Measurements from ENCODE around the gene HID1.
"Not testable (repeated sequence)": the region's sequence is repeated elsewhere in the genome, so short reads cannot be mapped to it uniquely, and the experiment has no call there.

Gene HID1

DNA sequence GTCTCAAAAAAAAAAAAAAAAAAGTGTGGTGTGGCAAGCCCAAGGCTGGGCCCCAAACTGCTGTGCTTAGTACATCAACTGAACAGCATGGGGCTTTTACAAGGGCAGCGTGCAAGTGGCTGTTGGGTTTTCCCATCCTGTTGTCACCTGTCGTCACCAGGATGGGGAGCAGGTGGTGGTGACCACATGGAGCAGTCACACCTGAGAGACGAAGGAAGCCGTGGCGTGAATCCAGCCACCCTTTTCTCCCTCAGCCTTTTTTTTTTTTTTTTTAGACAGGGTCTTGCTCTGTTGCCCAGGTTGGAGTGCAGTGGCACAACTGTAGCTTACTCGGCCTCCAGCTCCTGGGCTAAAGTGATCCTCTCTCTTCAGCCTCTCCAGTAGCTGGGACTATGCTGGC, 35.8 kb upstream of the HID1 start:
- H3K4me1 ChIP-seq (ENCODE audit: control insufficient read depth, insufficient read depth, low read length) = peaks cover 13% of the 10 kb centered on the region
- peaks cover 3% of the 10 kb centered on the region for H3K36me3 ChIP-seq (ENCODE audit: control insufficient read depth, insufficient read depth, low read length, severe bottlenecking)
- no peaks in the 10 kb centered on the region for H3K9me3 ChIP-seq (ENCODE audit: control insufficient read depth, low read length)
- no peak overlapping the region for H3K4me3 ChIP-seq (ENCODE audit: low read length)
- H3K9ac ChIP-seq (ENCODE audit: low read length) = no peak overlapping the region
- DNase-seq (ENCODE audit: low read depth) = no peak
- H3K27me3 ChIP-seq (replicated peaks; ENCODE audit: control insufficient read depth, insufficient read depth, low read length) = no peaks in the 10 kb centered on the region

GRCh38 chr17:75006653-75007052, 34.1 kb upstream of the HID1 start:
- H3K9me3 ChIP-seq (ENCODE audit: control insufficient read depth, low read length) = no peaks in the 10 kb centered on the region
- no peak for DNase-seq (ENCODE audit: low read depth)
- H3K4me1 ChIP-seq (ENCODE audit: control insufficient read depth, insufficient read depth, low read length) = peaks cover 4% of the 10 kb centered on the region
- H3K36me3 ChIP-seq (ENCODE audit: control insufficient read depth, insufficient read depth, low read length, severe bottlenecking) = peaks cover 20% of the 10 kb centered on the region
- no peak overlapping the region for H3K9ac ChIP-seq (ENCODE audit: low read length)
- H3K4me3 ChIP-seq (ENCODE audit: low read length) = no peak overlapping the region
- no peaks in the 10 kb centered on the region for H3K27me3 ChIP-seq (replicated peaks; ENCODE audit: control insufficient read depth, insufficient read depth, low read length)

GRCh38 chr17:75006084-75006483, 33.5 kb upstream of the HID1 start:
- not testable (repeated sequence) for H3K9me3 ChIP-seq (ENCODE audit: control insufficient read depth, low read length); H3K9ac ChIP-seq (ENCODE audit: low read length); DNase-seq (ENCODE audit: low read depth); H3K4me3 ChIP-seq (ENCODE audit: low read length); H3K27me3 ChIP-seq (replicated peaks; ENCODE audit: control insufficient read depth, insufficient read depth, low read length); H3K4me1 ChIP-seq (ENCODE audit: control insufficient read depth, insufficient read depth, low read length)
- H3K36me3 ChIP-seq (ENCODE audit: control insufficient read depth, insufficient read depth, low read length, severe bottlenecking) = peaks cover 26% of the 10 kb centered on the region

GRCh38 chr17:75005291-75005690, 32.7 kb upstream of the HID1 start:
- Histone ChIP-seq H3K4me3 (ENCODE audit: low read length) (no peak overlapping the region), H3K36me3 (ENCODE audit: control insufficient read depth, insufficient read depth, low read length, severe bottlenecking) (peaks cover 30% of the 10 kb centered on the region), H3K9me3 (ENCODE audit: control insufficient read depth, low read length) (no peaks in the 10 kb centered on the region), H3K27me3 (replicated peaks; ENCODE audit: control insufficient read depth, insufficient read depth, low read length) (no peaks in the 10 kb centered on the region), H3K9ac (ENCODE audit: low read length) (no peak overlapping the region), H3K4me1 (ENCODE audit: control insufficient read depth, insufficient read depth, low read length) (no peaks in the 10 kb centered on the region)
- DNase-seq (ENCODE audit: low read depth) = no peak

- Histone ChIP-seq H3K9ac (ENCODE audit: low read length) (no peak overlapping the region), H3K27me3 (replicated peaks; ENCODE audit: control insufficient read depth, insufficient read depth, low read length) (no peaks in the 10 kb centered on the region), H3K4me1 (ENCODE audit: control insufficient read depth, insufficient read depth, low read length) (no peaks in the 10 kb centered on the region), H3K9me3 (ENCODE audit: control insufficient read depth, low read length) (no peaks in the 10 kb centered on the region), H3K4me3 (ENCODE audit: low read length) (no peak overlapping the region), H3K36me3 (ENCODE audit: control insufficient read depth, insufficient read depth, low read length, severe bottlenecking) (peaks cover 35% of the 10 kb centered on the region)
- no peak for DNase-seq (ENCODE audit: low read depth)
Observed at GRCh38 chr17:75004371-75004770, 31.8 kb upstream of the HID1 start.

- H3K9me3 ChIP-seq (ENCODE audit: control insufficient read depth, low read length) = no peaks in the 10 kb centered on the region
- no peak overlapping the region for H3K4me3 ChIP-seq (ENCODE audit: low read length)
- H3K36me3 ChIP-seq (ENCODE audit: control insufficient read depth, insufficient read depth, low read length, severe bottlenecking) = peaks cover 35% of the 10 kb centered on the region
- H3K27me3 ChIP-seq (replicated peaks; ENCODE audit: control insufficient read depth, insufficient read depth, low read length) = no peaks in the 10 kb centered on the region
- no peak for DNase-seq (ENCODE audit: low read depth)
- no peaks in the 10 kb centered on the region for H3K4me1 ChIP-seq (ENCODE audit: control insufficient read depth, insufficient read depth, low read length)
- no peak overlapping the region for H3K9ac ChIP-seq (ENCODE audit: low read length)
Observed at GRCh38 chr17:75003957-75004355, 31.4 kb upstream of the HID1 start.

GRCh38 chr17:75003070-75003956, 30.8 kb upstream of the HID1 start:
- no peaks in the 10 kb centered on the region for H3K9me3 ChIP-seq (ENCODE audit: control insufficient read depth, low read length)
- no peak for DNase-seq (ENCODE audit: low read depth)
- H3K4me1 ChIP-seq (ENCODE audit: control insufficient read depth, insufficient read depth, low read length) = no peaks in the 10 kb centered on the region
- H3K27me3 ChIP-seq (replicated peaks; ENCODE audit: control insufficient read depth, insufficient read depth, low read length) = no peaks in the 10 kb centered on the region
- no peak overlapping the region for H3K4me3 ChIP-seq (ENCODE audit: low read length)
- H3K9ac ChIP-seq (ENCODE audit: low read length) = no peak overlapping the region
- H3K36me3 ChIP-seq (ENCODE audit: control insufficient read depth, insufficient read depth, low read length, severe bottlenecking) = peaks cover 35% of the 10 kb centered on the region

DNA sequence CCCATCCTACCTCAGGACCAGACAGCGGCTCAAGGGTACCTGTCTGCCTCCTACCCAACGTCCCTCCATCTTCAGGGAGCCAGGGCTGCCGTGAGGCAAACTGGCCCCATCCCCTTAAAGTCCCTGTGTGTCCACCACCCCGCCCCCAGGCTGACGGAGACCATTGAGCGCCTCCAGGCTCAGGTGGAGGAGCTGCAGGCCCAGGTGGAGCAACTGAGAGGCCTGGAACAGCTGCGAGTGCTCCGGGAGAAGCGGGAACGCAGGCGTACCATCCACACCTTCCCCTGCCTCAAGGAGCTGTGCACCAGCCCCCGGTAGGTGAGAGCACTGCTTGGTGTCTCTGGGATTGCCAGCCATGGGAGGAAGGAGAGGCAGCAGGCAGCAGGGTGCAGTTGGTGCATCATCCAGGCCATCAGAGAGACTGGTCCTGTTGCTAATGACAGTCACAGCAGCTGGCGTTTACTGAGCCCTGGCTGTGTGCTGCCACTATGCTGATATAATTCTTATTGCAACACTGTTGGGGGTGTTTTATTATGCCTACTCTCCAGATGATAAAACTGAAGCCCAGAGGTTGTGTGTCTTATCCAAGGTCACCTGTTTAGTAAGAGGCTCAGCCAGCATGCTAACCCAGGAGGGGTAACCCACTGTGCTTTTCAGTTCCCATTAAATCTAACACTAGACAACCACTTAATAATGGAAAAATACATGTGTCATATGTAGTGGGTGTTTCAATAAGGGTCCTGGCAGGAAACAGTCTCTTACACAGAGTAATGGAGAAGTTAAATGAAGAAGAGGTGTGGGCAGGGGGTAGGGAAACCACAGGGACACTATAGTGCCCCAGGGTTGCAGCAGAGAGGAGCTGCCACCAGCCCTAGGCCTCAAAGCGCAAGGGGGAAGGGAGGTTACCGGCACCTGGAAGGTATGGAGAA, 29.6 kb upstream of the HID1 start:
- no peak overlapping the region for H3K9ac ChIP-seq (ENCODE audit: low read length)
- no peak overlapping the region for H3K4me3 ChIP-seq (ENCODE audit: low read length)
- peaks cover 35% of the 10 kb centered on the region for H3K36me3 ChIP-seq (ENCODE audit: control insufficient read depth, insufficient read depth, low read length, severe bottlenecking)
- no peaks in the 10 kb centered on the region for H3K27me3 ChIP-seq (replicated peaks; ENCODE audit: control insufficient read depth, insufficient read depth, low read length)
- H3K4me1 ChIP-seq (ENCODE audit: control insufficient read depth, insufficient read depth, low read length) = no peaks in the 10 kb centered on the region
- no peaks in the 10 kb centered on the region for H3K9me3 ChIP-seq (ENCODE audit: control insufficient read depth, low read length)
- DNase-seq (ENCODE audit: low read depth) = no peak

DNA sequence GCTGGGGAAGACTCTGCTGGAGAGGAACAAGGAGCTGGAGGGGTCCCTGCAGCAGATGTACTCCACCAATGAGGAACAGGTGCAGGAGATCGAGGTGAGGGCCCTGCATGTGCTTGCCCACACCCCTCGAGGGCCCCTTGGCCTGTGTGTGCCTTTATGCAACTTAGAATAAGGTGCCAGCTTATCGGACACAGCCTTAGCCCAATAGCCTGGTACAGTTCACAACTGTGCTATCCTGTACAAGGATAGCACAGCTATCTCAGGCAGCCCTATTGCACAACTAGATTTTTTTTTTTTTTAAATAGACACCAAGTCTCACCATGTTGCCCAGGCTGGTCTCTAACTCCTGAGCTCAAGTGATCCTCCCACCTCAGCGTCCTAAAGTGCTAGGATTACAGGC, 27.0 kb upstream of the HID1 start:
- Histone ChIP-seq H3K27me3 (replicated peaks; ENCODE audit: control insufficient read depth, insufficient read depth, low read length) (no peaks in the 10 kb centered on the region), H3K9ac (ENCODE audit: low read length) (no peak overlapping the region), H3K4me3 (ENCODE audit: low read length) (no peak overlapping the region), H3K4me1 (ENCODE audit: control insufficient read depth, insufficient read depth, low read length) (peaks cover 1% of the 10 kb centered on the region), H3K9me3 (ENCODE audit: control insufficient read depth, low read length) (no peaks in the 10 kb centered on the region), H3K36me3 (ENCODE audit: control insufficient read depth, insufficient read depth, low read length, severe bottlenecking) (peaks cover 35% of the 10 kb centered on the region)
- no peak for DNase-seq (ENCODE audit: low read depth)

GRCh38 chr17:74998783-74999182, 26.2 kb upstream of the HID1 start:
- no peak overlapping the region for H3K9ac ChIP-seq (ENCODE audit: low read length)
- DNase-seq (ENCODE audit: low read depth) = no peak
- peaks cover 35% of the 10 kb centered on the region for H3K36me3 ChIP-seq (ENCODE audit: control insufficient read depth, insufficient read depth, low read length, severe bottlenecking)

GRCh38 chr17:74995847-74996246, 23.3 kb upstream of the HID1 start:
- Histone ChIP-seq H3K9me3 (ENCODE audit: control insufficient read depth, low read length) (no peaks in the 10 kb centered on the region), H3K36me3 (ENCODE audit: control insufficient read depth, insufficient read depth, low read length, severe bottlenecking) (peaks cover 7% of the 10 kb centered on the region), H3K4me3 (ENCODE audit: low read length) (no peak overlapping the region), H3K9ac (ENCODE audit: low read length) (no peak overlapping the region), H3K27me3 (replicated peaks; ENCODE audit: control insufficient read depth, insufficient read depth, low read length) (no peaks in the 10 kb centered on the region), H3K4me1 (ENCODE audit: control insufficient read depth, insufficient read depth, low read length) (peaks cover 14% of the 10 kb centered on the region)
- DNase-seq (ENCODE audit: low read depth) = no peak

More at GRCh38 chr17:74998783-74999182, 26.2 kb upstream of the HID1 start:
- Histone ChIP-seq H3K27me3 (replicated peaks; ENCODE audit: control insufficient read depth, insufficient read depth, low read length) (no peaks in the 10 kb centered on the region), H3K4me3 (ENCODE audit: low read length) (no peak overlapping the region), H3K9me3 (ENCODE audit: control insufficient read depth, low read length) (no peaks in the 10 kb centered on the region), H3K4me1 (ENCODE audit: control insufficient read depth, insufficient read depth, low read length) (peaks cover 9% of the 10 kb centered on the region)
